ENCODE results near the gene INPP4A. TPM values are rescaled to one million over a fixed set of nuclear protein-coding genes. Genes with fewer than 3 reads are reported as not detected.

Gene INPP4A
- total RNA-seq, 2 donors from 2014 or later, result 12.7 to 18.2 TPM

- H3K4me1 ChIP-seq, result no peaks in the 10 kb centered on the region
- no peak for TF ChIP-seq CTCF (IDR thresholded peaks at IDR 0.05)
- no peak for DNase-seq (ENCODE audit: low spot score)
Measured at GRCh38 chr2:98534761-98535160, 90.1 kb downstream of the INPP4A start.

DNA sequence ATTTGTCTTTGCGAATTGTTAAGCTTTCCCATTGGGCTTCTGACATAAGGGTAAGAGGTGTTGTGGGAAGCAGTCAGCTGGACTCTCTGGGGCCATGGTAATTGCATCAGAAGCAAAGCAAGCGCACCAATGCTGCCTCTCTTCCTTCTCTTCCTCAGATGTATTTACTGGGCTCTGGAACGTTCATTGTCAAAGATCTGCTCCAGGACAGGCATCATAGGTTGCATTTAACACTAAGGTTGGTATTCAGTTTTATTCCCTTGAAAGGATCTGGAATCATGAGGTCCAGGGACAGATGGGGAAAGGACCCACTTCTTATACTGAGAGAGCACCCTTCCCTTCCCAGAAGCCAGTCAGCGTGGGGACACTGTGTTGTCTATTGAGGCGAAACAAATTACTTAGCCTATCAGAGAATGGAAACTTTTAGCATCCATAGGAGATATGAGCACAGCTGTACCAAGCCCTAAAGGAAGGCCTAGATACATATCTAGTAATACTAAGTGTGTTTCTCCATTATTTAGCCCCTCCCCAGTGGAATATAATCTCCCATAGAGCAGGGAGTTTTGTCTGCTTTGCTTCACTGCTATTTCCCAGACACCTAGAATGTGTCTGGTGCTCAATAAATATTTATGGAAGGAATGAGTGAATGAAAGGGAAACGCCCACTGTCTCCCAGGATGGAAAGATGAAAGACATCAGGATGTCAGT is 91.5 kb downstream of the INPP4A start:
- DNase-seq (ENCODE audit: low spot score), result no peak
- no peak overlapping the region for H3K27ac ChIP-seq
- no peaks in the 10 kb centered on the region for H3K9me3 ChIP-seq
- H3K27me3 ChIP-seq, result no peaks in the 10 kb centered on the region
- no peak for TF ChIP-seq CTCF (IDR thresholded peaks at IDR 0.05)
- H3K36me3 ChIP-seq, result peaks cover 35% of the 10 kb centered on the region
- H3K4me1 ChIP-seq, result no peaks in the 10 kb centered on the region
- H3K4me3 ChIP-seq, result no peak overlapping the region

More at GRCh38 chr2:98534761-98535160, 90.1 kb downstream of the INPP4A start:
- no peak overlapping the region for H3K27ac ChIP-seq
- no peak overlapping the region for H3K4me3 ChIP-seq
- peaks cover 27% of the 10 kb centered on the region for H3K36me3 ChIP-seq
- H3K27me3 ChIP-seq, result no peaks in the 10 kb centered on the region
- no peaks in the 10 kb centered on the region for H3K9me3 ChIP-seq

DNA sequence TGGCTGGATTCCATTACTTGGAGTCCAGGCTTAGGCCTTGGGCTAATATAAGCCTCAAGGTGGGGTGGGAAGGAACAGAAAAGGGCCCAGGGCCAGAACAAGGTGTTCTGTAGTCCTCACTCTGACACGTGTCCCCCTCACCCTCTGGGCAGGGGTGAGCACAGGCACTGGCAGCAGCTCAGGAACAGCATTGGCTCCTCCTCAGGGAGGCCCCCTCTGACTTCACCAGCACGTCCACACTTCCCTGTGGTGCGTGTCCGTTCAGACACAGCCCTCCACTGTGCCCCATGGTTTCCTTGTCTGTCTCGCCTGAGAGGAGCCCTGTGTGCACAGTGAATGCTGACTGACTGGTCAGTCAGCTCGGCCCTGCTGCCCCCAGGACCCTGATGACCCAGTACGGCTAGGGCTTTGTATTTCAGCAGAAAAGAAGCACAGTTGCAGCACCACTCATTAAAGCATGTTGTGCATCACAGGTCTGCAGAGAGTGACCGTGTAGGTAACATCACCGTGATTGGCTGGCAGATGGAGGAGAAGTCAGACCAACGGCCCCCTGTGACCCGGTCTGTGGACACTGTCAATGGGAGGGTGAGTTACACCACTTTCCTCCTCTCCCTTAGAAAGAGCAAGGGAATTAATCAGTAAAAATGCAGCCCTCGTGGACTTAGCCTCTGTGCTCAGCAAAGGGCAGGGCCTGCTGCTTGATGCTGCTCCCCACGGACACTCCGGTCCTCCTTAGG is 92.9 kb downstream of the INPP4A start:
- H3K27ac ChIP-seq, result no peak overlapping the region
- no peaks in the 10 kb centered on the region for H3K9me3 ChIP-seq
- H3K4me1 ChIP-seq, result no peaks in the 10 kb centered on the region
- DNase-seq (ENCODE audit: low spot score), result no peak
- H3K27me3 ChIP-seq, result no peaks in the 10 kb centered on the region
- peaks cover 35% of the 10 kb centered on the region for H3K36me3 ChIP-seq
- H3K4me3 ChIP-seq, result no peak overlapping the region
- no peak for TF ChIP-seq CTCF (IDR thresholded peaks at IDR 0.05)

GRCh38 chr2:98538280-98539041 is 93.8 kb downstream of the INPP4A start:
- peaks cover 35% of the 10 kb centered on the region for H3K36me3 ChIP-seq

More at GRCh38 chr2:98538280-98539041, 93.8 kb downstream of the INPP4A start:
- no peaks in the 10 kb centered on the region for H3K4me1 ChIP-seq
- no peak for TF ChIP-seq CTCF (IDR thresholded peaks at IDR 0.05)
- H3K9me3 ChIP-seq, result no peaks in the 10 kb centered on the region
- no peak for DNase-seq (ENCODE audit: low spot score)
- no peak overlapping the region for H3K4me3 ChIP-seq
- no peak overlapping the region for H3K27ac ChIP-seq
- no peaks in the 10 kb centered on the region for H3K27me3 ChIP-seq

Data from right atrium auricular region (tissue), 2 donors.